RWPE1 (cell line): ENCODE data around the gene NSMF.
A peak's percentile ranks its signal among the peaks of the same experiment; 100 is the strongest.

Experiments
- CTCF ChIA-PET: fragments of 350-600 bp; sonication (Branson Sonifier 250); formaldehyde crosslinking; extraction: SDS; loops from one replicate; lab custom pipeline; 2021; lab: Yijun Ruan, JAX
- POLR2A ChIA-PET: fragments of 400-600 bp; formaldehyde crosslinking; extraction: SDS; loops from one replicate; lab custom pipeline; 2020; ENCODE audit warnings: antibody characterized with exemption; ENCODE audit not compliant: low non-redundant PET; lab: Yijun Ruan, JAX
- DNase-seq: peaks from one replicate; pipeline ENCODE4 v3.0.0; 2012; ENCODE audit warnings: low spot score
- H3K27ac ChIP-seq: fragments of 450-650 bp; 2 replicates; pipeline ENCODE4 v1.5.1; 2017
- TF ChIP-seq, protein P1 (sequence below): fragments of 450-650 bp; conservative IDR thresholded peaks from 2 replicates; pipeline ENCODE4 v1.5.1; 2017; ENCODE audit warnings: low read depth, mild to moderate bottlenecking

NSMF gene

DNA sequence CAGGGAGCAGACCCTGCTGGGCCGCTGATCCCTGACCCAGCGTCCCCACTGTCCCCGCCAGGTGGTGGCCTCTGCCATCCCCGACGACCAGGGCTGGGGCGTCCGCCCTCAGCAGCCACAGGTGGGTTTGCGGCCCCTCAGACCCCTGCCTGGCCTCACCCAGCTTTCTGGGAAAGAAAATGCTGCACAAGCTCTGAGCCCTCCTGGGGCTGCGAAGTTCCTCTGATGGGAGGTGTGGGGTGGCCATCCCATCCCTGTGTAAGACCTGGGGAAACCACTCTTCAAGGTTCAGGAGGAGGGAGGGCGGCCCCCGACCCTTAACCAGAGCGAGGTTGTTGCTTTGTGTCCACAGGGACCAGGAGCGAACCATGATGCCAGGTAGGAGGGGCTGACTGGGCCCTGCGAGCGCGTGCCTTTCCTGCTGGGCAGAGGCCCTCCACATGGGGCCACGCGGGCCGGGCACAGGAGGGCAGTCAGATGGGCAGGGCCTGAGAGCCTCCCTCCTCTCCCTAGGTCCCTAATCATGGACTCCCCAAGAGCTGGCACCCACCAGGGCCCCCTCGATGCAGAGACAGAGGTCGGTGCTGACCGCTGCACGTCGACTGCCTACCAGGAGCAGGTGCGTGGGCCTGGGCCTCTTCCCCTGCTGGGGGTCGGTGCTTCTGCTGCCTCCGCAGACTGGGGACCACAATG is 28.3 kb downstream of the NSMF start:
- no peak for DNase-seq
- ChIA-PET POLR2A (no interaction called here), CTCF (interaction anchor here (1.2 to 1.4 kb wide), 2 partner anchors 14 to 26 kb away, joined by 3 to 9 read pairs; no protein-coding TSS in a partner anchor)
- H3K27ac ChIP-seq = 0 out of 2 replicates have a peak overlapping the region, but pooled peaks have one; percentile 4
- TF ChIP-seq, protein P1, sequence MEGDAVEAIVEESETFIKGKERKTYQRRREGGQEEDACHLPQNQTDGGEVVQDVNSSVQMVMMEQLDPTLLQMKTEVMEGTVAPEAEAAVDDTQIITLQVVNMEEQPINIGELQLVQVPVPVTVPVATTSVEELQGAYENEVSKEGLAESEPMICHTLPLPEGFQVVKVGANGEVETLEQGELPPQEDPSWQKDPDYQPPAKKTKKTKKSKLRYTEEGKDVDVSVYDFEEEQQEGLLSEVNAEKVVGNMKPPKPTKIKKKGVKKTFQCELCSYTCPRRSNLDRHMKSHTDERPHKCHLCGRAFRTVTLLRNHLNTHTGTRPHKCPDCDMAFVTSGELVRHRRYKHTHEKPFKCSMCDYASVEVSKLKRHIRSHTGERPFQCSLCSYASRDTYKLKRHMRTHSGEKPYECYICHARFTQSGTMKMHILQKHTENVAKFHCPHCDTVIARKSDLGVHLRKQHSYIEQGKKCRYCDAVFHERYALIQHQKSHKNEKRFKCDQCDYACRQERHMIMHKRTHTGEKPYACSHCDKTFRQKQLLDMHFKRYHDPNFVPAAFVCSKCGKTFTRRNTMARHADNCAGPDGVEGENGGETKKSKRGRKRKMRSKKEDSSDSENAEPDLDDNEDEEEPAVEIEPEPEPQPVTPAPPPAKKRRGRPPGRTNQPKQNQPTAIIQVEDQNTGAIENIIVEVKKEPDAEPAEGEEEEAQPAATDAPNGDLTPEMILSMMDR = no peak

DNA sequence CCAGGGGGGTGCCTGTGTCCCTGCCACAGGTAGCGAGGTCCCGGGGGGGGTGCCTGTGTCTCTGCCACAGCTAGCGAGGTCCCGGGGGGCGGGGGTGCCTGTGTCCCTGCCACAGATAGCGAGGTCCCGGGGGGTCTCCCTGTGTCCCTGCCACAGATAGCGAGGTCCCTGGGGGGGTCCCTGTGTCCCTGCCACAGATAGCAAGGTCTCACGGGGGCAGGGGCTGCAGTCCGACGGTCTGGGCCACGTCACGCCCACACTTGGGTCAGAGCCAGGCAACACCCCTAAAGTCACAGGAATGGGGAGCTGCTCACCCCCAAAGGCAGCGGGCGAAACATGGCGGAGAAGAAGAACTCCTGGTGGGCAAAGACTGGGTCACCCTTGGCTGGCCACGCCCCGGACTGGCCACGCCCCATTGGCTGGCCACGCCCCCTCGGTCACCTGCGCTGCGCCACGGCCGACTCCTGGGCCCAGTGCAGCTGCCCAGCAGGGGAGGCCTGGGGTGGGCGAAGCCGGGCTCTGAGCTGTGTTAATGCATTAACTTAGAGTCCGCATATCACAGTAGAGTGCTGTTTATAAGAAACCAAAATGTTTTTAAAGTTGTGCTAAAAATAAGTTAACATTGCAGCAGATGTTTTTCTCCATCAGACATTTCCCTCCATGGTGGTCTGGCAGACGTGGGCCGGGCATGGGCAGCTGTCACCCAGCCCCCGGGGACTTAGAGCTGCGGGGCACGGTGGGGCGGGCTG is 29.0 kb downstream of the NSMF start:
- TF ChIP-seq, protein P1 = no peak
- ChIA-PET CTCF (interaction anchor here (0.6 to 1.4 kb wide), 2 partner anchors 15 to 736 kb away, joined by 3 to 9 read pairs; no protein-coding TSS in a partner anchor), POLR2A (interaction anchor here (0.7 kb wide), 1 partner anchor 218 kb away, joined by 4 read pairs; no protein-coding TSS in a partner anchor)
- 0 out of 2 replicates have a peak overlapping the region, but pooled peaks have one; percentile 4 for H3K27ac ChIP-seq
- DNase-seq = no peak

DNA sequence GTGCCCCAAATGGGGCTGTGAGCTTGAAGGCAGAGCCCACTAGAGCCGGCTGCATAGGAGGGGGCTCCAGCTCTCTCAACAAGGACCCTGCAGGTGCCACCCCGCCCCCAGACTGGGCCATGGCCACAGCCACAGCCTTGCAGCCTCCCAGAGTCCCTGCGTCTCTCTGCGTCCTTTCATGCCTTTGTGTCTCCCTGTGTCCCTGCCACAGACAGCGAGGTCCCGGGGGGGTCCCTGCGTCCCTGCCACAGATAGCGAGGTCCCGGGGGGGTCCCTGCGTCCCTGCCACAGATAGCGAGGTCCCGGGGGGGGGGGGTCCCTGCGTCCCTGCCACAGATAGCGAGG is 29.6 kb downstream of the NSMF start:
- DNase-seq = no peak
- TF ChIP-seq, protein P1 = no peak
- ChIA-PET CTCF (interaction anchor here (0.6 to 1.4 kb wide), 2 partner anchors 16 to 736 kb away, joined by 3 to 9 read pairs; no protein-coding TSS in a partner anchor), POLR2A (interaction anchor here (0.7 kb wide), 1 partner anchor 219 kb away, joined by 4 read pairs; no protein-coding TSS in a partner anchor)
- no peak overlapping the region for H3K27ac ChIP-seq

DNA sequence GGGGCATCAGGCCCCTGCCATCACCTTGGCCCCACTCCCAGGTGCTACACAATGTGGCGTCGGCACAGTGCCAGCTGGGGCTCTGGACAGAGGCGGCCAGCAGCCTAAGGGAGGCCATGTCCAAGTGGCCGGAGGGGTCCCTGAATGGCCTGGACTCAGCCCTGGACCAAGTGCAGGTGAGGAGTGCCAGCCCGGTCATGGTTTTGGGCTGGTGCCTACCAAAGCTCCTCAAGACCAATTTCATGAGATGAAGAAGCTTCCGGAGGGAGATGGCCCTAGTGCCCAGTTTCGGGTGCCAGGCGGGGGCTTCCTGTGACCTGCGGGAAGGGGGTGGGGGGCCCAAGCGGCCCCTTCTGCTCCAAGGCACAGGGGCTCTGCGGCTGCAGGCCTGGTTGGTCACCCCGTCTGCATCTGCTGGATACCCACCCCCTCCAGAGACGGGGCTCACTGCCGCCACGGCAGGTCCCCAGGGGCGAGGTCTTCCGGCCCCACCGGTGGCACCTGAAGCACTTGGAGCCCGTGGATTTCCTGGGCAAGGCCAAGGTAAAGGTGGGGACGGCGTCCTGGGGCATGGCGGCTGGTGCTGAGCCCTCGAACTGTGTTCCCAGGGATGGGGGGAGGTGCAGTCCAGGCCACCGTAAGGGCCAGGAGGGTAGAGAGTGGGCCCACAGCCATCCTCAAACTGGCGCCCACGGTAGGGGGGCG is 30.1 kb downstream of the NSMF start:
- no peak for DNase-seq
- CTCF ChIA-PET = interaction anchor here (0.6 to 1.4 kb wide), 3 partner anchors 16 to 735 kb away, joined by 3 to 9 read pairs (median 3); no protein-coding TSS in a partner anchor
- TF ChIP-seq, protein P1 = no peak
- peak overlapping the region; percentile 2; the same call in 1 of the 2 replicates for H3K27ac ChIP-seq
- POLR2A ChIA-PET = no interaction called here

DNA sequence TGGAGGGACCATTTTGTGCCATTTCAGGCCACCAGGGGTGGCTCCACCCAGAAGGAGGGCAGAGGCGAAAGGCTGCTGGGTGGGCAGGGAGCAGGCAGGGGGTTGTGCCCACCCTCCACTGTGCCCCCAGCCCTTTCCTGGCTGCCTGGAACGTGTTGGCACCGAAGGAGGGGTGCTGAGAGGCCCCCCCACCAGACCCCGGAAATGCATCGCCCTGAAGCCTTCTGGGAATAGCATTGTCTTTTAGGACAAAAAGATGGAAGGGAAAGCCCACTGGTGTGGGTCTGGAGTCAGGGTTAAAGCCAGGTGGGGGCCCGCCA is 30.9 kb downstream of the NSMF start:
- peak overlapping the region; percentile 83 for H3K27ac ChIP-seq
- TF ChIP-seq, protein P1 = no peak
- ChIA-PET CTCF (interaction anchor here (0.6 kb wide), 1 partner anchor 17 kb away, joined by 3 read pairs; no protein-coding TSS in a partner anchor), POLR2A (no interaction called here)
- DNase-seq = no peak
